H9 (cell line): ENCODE data around the gene TRPT1. TPM values are rescaled to one million over a fixed set of nuclear protein-coding genes. Genes with fewer than 3 reads are reported as not detected.

Experiments used
- DNase-seq: peaks from one replicate; pipeline ENCODE4 v3.0.0-alpha.2; 2017
- H2AFZ ChIP-seq: one replicate; pipeline ENCODE4 v1.6.1; 2013; ENCODE audit warnings: mild to moderate bottlenecking, low read length, control low read depth, moderate library complexity
- H2AK5ac ChIP-seq: 2 replicates; pipeline ENCODE4 v1.6.1; 2013; ENCODE audit warnings: low read length, control low read depth, mixed read lengths; ENCODE audit not compliant: insufficient read length
- H2BK120ac ChIP-seq: one replicate; pipeline ENCODE4 v1.6.1; 2013; ENCODE audit warnings: low read depth, mild to moderate bottlenecking, low read length, control low read depth, inconsistent platforms; ENCODE audit not compliant: poor library complexity, severe bottlenecking
- H2BK12ac ChIP-seq: 2 replicates; pipeline ENCODE4 v1.6.1; 2013; ENCODE audit warnings: low read length, control low read depth, mixed read lengths, low read depth; ENCODE audit not compliant: insufficient read length
- H2BK15ac ChIP-seq: 2 replicates; pipeline ENCODE4 v1.6.1; 2013; ENCODE audit warnings: low read depth, low read length, control low read depth
- H2BK20ac ChIP-seq: one replicate; pipeline ENCODE4 v1.6.1; 2013; ENCODE audit warnings: low read depth, mild to moderate bottlenecking, low read length, control low read depth, inconsistent platforms; ENCODE audit not compliant: poor library complexity, severe bottlenecking
- H2BK5ac ChIP-seq: 2 replicates; pipeline ENCODE4 v1.6.1; 2013; ENCODE audit warnings: low read length, control low read depth, mixed read lengths; ENCODE audit not compliant: insufficient read length
- H3K14ac ChIP-seq: 2 replicates; pipeline ENCODE4 v1.6.1; 2013; ENCODE audit warnings: low read length, control low read depth; ENCODE audit not compliant: insufficient read depth
- H3K18ac ChIP-seq: 2 replicates; pipeline ENCODE4 v1.6.1; 2013; ENCODE audit warnings: low read depth, mild to moderate bottlenecking, mixed read lengths, low read length, control low read depth; ENCODE audit not compliant: insufficient read length
- H3K23ac ChIP-seq: 2 replicates; pipeline ENCODE4 v1.6.1; 2013; ENCODE audit warnings: low read length, control low read depth, mixed read lengths, low read depth; ENCODE audit not compliant: insufficient read length
- H3K23me2 ChIP-seq: 2 replicates; pipeline ENCODE4 v1.6.1; 2013; ENCODE audit warnings: low read depth, mild to moderate bottlenecking, mixed read lengths, low read length, control low read depth; ENCODE audit not compliant: insufficient read length, poor library complexity, severe bottlenecking
- H3K27ac ChIP-seq: 2 replicates; pipeline ENCODE4 v1.5.1; 2013; ENCODE audit warnings: low read length, control low read depth, mixed read lengths, low read depth; ENCODE audit not compliant: insufficient read length
- H3K27me3 ChIP-seq: 2 replicates; pipeline ENCODE4 v1.6.1; 2013; ENCODE audit warnings: low read length, control low read depth, inconsistent platforms; ENCODE audit not compliant: insufficient read depth
- H3K4ac ChIP-seq: 2 replicates; pipeline ENCODE4 v1.6.1; 2013; ENCODE audit warnings: low read depth, mild to moderate bottlenecking, control low read depth, inconsistent platforms, low read length, moderate library complexity
- H3K4me1 ChIP-seq: 2 replicates; pipeline ENCODE4 v1.6.1; 2013; ENCODE audit warnings: low read length, control low read depth, inconsistent platforms; ENCODE audit not compliant: insufficient read depth
- H3K4me2 ChIP-seq: 2 replicates; pipeline ENCODE4 v1.6.1; 2013; ENCODE audit warnings: low read length, control low read depth, mixed read lengths; ENCODE audit not compliant: insufficient read length, insufficient read depth
- H3K56ac ChIP-seq: 2 replicates; pipeline ENCODE4 v1.6.1; 2013; ENCODE audit warnings: low read depth, mild to moderate bottlenecking, mixed read lengths, low read length, control low read depth; ENCODE audit not compliant: insufficient read length
- H3K79me1 ChIP-seq: 2 replicates; pipeline ENCODE4 v1.6.1; 2013; ENCODE audit warnings: low read depth, mild to moderate bottlenecking, moderate library complexity, low read length, control low read depth, inconsistent platforms; ENCODE audit not compliant: insufficient read depth, poor library complexity, severe bottlenecking
- H3K79me2 ChIP-seq: 2 replicates; pipeline ENCODE4 v1.6.1; 2013; ENCODE audit warnings: low read length, control low read depth, inconsistent platforms; ENCODE audit not compliant: insufficient read depth
- H3K9ac ChIP-seq: 2 replicates; pipeline ENCODE4 v1.6.1; 2013; ENCODE audit warnings: low read length, control low read depth, mixed read lengths; ENCODE audit not compliant: insufficient read length; ENCODE audit errors: extremely low read depth
- H3K9me3 ChIP-seq: one replicate; pipeline ENCODE4 v1.6.1; 2013; ENCODE audit warnings: low read depth, low read length, inconsistent platforms; ENCODE audit not compliant: control insufficient read depth
- H3T11ph ChIP-seq: one replicate; pipeline ENCODE4 v1.6.1; 2013; ENCODE audit warnings: mild to moderate bottlenecking, low read length, control low read depth, inconsistent platforms
- H4K20me1 ChIP-seq: one replicate; pipeline ENCODE4 v1.6.1; 2013; ENCODE audit not compliant: control insufficient read depth, insufficient read length, insufficient read depth
- H4K5ac ChIP-seq: 2 replicates; pipeline ENCODE4 v1.6.1; 2013; ENCODE audit warnings: low read depth, mild to moderate bottlenecking, mixed read lengths, low read length, control low read depth; ENCODE audit not compliant: insufficient read length
- H4K8ac ChIP-seq: replicated peaks from 2 replicates; pipeline ENCODE4 v1.6.1; 2013; ENCODE audit warnings: low read length, control low read depth, mixed read lengths, low read depth; ENCODE audit not compliant: insufficient read length
- H4K91ac ChIP-seq: 2 replicates; pipeline ENCODE4 v1.6.1; 2013; ENCODE audit warnings: low read depth, mild to moderate bottlenecking, moderate library complexity, mixed read lengths, low read length, control low read depth; ENCODE audit not compliant: insufficient read length
- H3K27ac Mint-ChIP-seq, 3 experiments: 2 replicates in 2 of 3; 3 replicates in 1 of 3; pipeline ENCODE4 v1.8.0; 2020 to 2021; ENCODE audit warnings: mixed read lengths in 3 of 3, mild to moderate bottlenecking in 1 of 3, moderate library complexity in 1 of 3
- H3K27me3 Mint-ChIP-seq: 2 replicates; pipeline ENCODE4 v1.8.0; 2021; ENCODE audit warnings: low read depth, mild to moderate bottlenecking, moderate library complexity, mixed read lengths
- H3K36me3 Mint-ChIP-seq, 3 experiments: 2 replicates in 2 of 3; 3 replicates in 1 of 3; pipeline ENCODE4 v1.8.0; 2020 to 2021; ENCODE audit warnings: low read depth in 3 of 3, mixed read lengths in 3 of 3; ENCODE audit not compliant: insufficient read depth in 1 of 3
- H3K4me1 Mint-ChIP-seq, 2 experiments: 2 replicates each; pipeline ENCODE4 v1.8.0; 2020; ENCODE audit warnings: mixed read lengths in 2 of 2
- H3K4me3 Mint-ChIP-seq, 2 experiments: 2 replicates in 1 of 2; 3 replicates in 1 of 2; pipeline ENCODE4 v1.8.0; 2020 to 2021; ENCODE audit warnings: mild to moderate bottlenecking in 2 of 2, mixed read lengths in 2 of 2, moderate library complexity in 1 of 2
- H3K9me3 Mint-ChIP-seq, 2 experiments: 2 replicates in 1 of 2; 3 replicates in 1 of 2; pipeline ENCODE4 v1.8.0; 2020; ENCODE audit warnings: mild to moderate bottlenecking in 2 of 2, mixed read lengths in 2 of 2, moderate library complexity in 1 of 2
- CTCF ChIP-seq: fragments of 200-600 bp; sonication (generic); conservative IDR thresholded peaks from 3 replicates; pipeline ENCODE4 v1.8.0; 2021; ENCODE audit warnings: antibody characterized with exemption, mild to moderate bottlenecking
- WGBS: extraction: QIAGEN DNeasy Blood & Tissue Kit; methylation state at CpG from one replicate; pipeline ENCODE4 v1.1.7; 2013; ENCODE audit warnings: missing lambda C conversion rate, low lambda C conversion rate, mixed read lengths; ENCODE audit not compliant: insufficient read length; ENCODE audit errors: extremely low coverage; 5-methylcytosine and 5-hydroxymethylcytosine counted together
- total RNA-seq: library from RNA; stranded (reverse); gene quantifications from 2 replicates; pipeline ENCODE4 v1.2.1, GENCODE V29; 2021

Gene TRPT1
- total RNA-seq, 1 experiment from 2014 or later = 33.6 TPM

GRCh38 chr11:64178951-64179639, 46.9 kb downstream of the TRPT1 start:
- Histone ChIP-seq H3K9ac (no peak overlapping the region), H4K20me1 (peaks cover 3% of the 10 kb centered on the region), H3K4me2 (no peak overlapping the region), H3K18ac (no peak overlapping the region), H2AK5ac (no peak overlapping the region), H2BK5ac (no peak overlapping the region), H3K27ac (no peak overlapping the region), H3K27me3 (no peaks in the 10 kb centered on the region; the same call in 1 of the 2 replicates), H3T11ph (no peak overlapping the region), H4K5ac (no peak overlapping the region), H2AFZ (no peak overlapping the region), H3K9me3 (no peaks in the 10 kb centered on the region), H3K79me1 (no peaks in the 10 kb centered on the region), H2BK20ac (no peak overlapping the region), H3K56ac (no peak overlapping the region), H3K4me1 (peaks cover 4% of the 10 kb centered on the region; the same call in 1 of the 2 replicates), H4K8ac (no peak overlapping the region), H4K91ac (no peak overlapping the region), H2BK12ac (no peak overlapping the region), H3K23ac (no peak overlapping the region), H2BK15ac (no peak overlapping the region), H2BK120ac (no peak overlapping the region), H3K79me2 (no peaks in the 10 kb centered on the region), H3K23me2 (no peaks in the 10 kb centered on the region), H3K14ac (no peak overlapping the region), H3K4ac (no peak overlapping the region)
- Mint-ChIP-seq H3K4me3 (no peak overlapping the region), H3K27me3 (peaks cover 2% of the 10 kb centered on the region), H3K36me3 (peaks cover 20 to 34% (median 24%) of the 10 kb centered on the region in 3 experiments; a peak in 6 of 7 replicates), H3K4me1 (peaks cover 22 to 24% of the 10 kb centered on the region in 2 experiments), H3K27ac (no peak overlapping the region), H3K9me3 (peaks cover 2 to 5% of the 10 kb centered on the region in 2 experiments)
- no CpG with 5 or more reads among the region's 12 CpGs for WGBS
- DNase-seq = no peak
- TF ChIP-seq CTCF = no peak
